GM12892 (cell line): ENCODE data around the gene RANBP3.

Source experiments
- POLR2A ChIP-seq: IDR thresholded peaks from 2 replicates; pipeline ENCODE4 v1.6.1; 2011; ENCODE audit warnings: low read depth, low read length, control low read depth
- POLR2AphosphoS5 ChIP-seq: IDR thresholded peaks from 2 replicates; pipeline ENCODE4 v1.6.1; 2011; ENCODE audit warnings: low read depth, low read length, control low read depth

DNA sequence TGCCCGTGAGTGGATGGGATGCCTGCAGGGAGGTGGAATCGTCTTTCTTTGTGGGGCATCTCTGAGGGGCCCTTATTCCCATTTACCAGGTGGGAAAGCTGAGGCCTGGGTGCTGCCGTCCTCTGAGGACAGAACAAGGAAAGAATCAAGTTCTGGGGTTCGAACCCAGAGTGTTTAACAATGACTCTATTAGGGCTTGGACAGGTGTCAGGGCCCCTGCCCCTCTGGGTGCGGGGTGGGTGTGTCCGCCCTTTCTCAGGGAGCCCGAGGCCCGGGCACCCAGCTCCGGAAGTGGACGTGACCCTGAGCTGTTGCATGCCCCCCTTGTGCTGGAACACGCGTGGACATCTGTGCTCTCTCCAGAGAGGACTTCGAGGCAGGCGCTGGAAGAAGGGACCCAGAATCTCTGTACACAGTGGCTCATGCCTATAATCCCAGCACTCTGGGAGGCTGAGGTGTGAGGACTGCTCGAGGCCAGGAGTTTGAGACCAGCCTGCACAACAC lies 85.1 kb downstream of the RANBP3 start:
- no peak for TF ChIP-seq POLR2AphosphoS5
- TF ChIP-seq POLR2A = no peak; the same call in 1 of the 2 replicates
